ENCODE data around the gene DLG3. TPM values are rescaled to one million over a fixed set of nuclear protein-coding genes. Genes with fewer than 3 reads are reported as not detected.
A peak's percentile ranks its signal among the peaks of the same experiment; 100 is the strongest.

The DLG3 gene
- polyA plus RNA-seq, 4 donors, result 22.2 to 40.0 (median 32.3) TPM

- Histone ChIP-seq H3K27ac (ENCODE audit: low read depth in 1 of 3, low read length in 2 of 3) (peak overlapping the region; percentile 95 to 98 (median 97)), H3K4me1 (ENCODE audit: control insufficient read depth in 3 of 3, insufficient read depth in 2 of 3, low read depth in 1 of 3, low read length in 2 of 3) (peaks cover 0 to 27% (median 0%) of the 10 kb centered on the region in 3 donors), H3K27me3 (ENCODE audit: control insufficient read depth in 3 of 3, insufficient read depth in 3 of 3, low read length in 3 of 3) (no peaks in the 10 kb centered on the region), H3K36me3 (ENCODE audit: control insufficient read depth in 3 of 3, insufficient read depth in 2 of 3, low read depth in 1 of 3, low read length in 3 of 3) (peaks cover 0 to 3% (median 0%) of the 10 kb centered on the region in 3 donors), H3K9me3 (ENCODE audit: control insufficient read depth in 2 of 2, insufficient read depth in 1 of 2, low read depth in 1 of 2, low read length in 1 of 2) (no peaks in the 10 kb centered on the region), H3K4me3 (ENCODE audit: low read depth in 1 of 3, low read length in 3 of 3) (peak overlapping the region; percentile 50 to 86 (median 66))
- peak; percentile 59 to 73 for DNase-seq
- FAIRE-seq, result no peak
- WGBS, 3 donors, result 4 to 29% (median 13%) methylated on average over 29 to 32 of the region's 32 CpGs
These were observed 10.9 kb downstream of the DLG3 start for GRCh38 chrX:70455366-70456202.

GRCh38 chrX:70456256-70456655 lies 11.6 kb downstream of the DLG3 start:
- no peaks in the 10 kb centered on the region for H3K27me3 ChIP-seq (ENCODE audit: control insufficient read depth in 3 of 3, insufficient read depth in 3 of 3, low read length in 3 of 3)
- DNase-seq (no peak), FAIRE-seq (no peak)
- WGBS, 3 donors, result 9 to 30% (median 13%) methylated on average over 2 of the region's 2 CpGs
- peak overlapping the region in 2 of 3 donors; percentile 66 to 86 for H3K4me3 ChIP-seq (ENCODE audit: low read depth in 1 of 3, low read length in 3 of 3)
- no peaks in the 10 kb centered on the region for H3K9me3 ChIP-seq (ENCODE audit: control insufficient read depth in 2 of 2, insufficient read depth in 1 of 2, low read depth in 1 of 2, low read length in 1 of 2)
- peak overlapping the region; percentile 95 to 98 (median 97) for H3K27ac ChIP-seq (ENCODE audit: low read depth in 1 of 3, low read length in 2 of 3)
- peaks cover 0 to 27% (median 0%) of the 10 kb centered on the region in 3 donors for H3K4me1 ChIP-seq (ENCODE audit: control insufficient read depth in 3 of 3, insufficient read depth in 2 of 3, low read depth in 1 of 3, low read length in 2 of 3)
- H3K36me3 ChIP-seq (ENCODE audit: control insufficient read depth in 3 of 3, insufficient read depth in 2 of 3, low read depth in 1 of 3, low read length in 3 of 3), result peaks cover 0 to 3% (median 0%) of the 10 kb centered on the region in 3 donors

GRCh38 chrX:70461026-70461425 lies 16.4 kb downstream of the DLG3 start:
- H3K9me3 ChIP-seq (ENCODE audit: control insufficient read depth in 2 of 2, insufficient read depth in 1 of 2, low read depth in 1 of 2, low read length in 1 of 2), result no peaks in the 10 kb centered on the region
- FAIRE-seq (no peak), DNase-seq (no peak)
- no peak overlapping the region for H3K4me3 ChIP-seq (ENCODE audit: low read depth in 1 of 3, low read length in 3 of 3)
- no peaks in the 10 kb centered on the region for H3K27me3 ChIP-seq (ENCODE audit: control insufficient read depth in 3 of 3, insufficient read depth in 3 of 3, low read length in 3 of 3)
- H3K36me3 ChIP-seq (ENCODE audit: control insufficient read depth in 3 of 3, insufficient read depth in 2 of 3, low read depth in 1 of 3, low read length in 3 of 3), result peaks cover 0 to 7% (median 0%) of the 10 kb centered on the region in 3 donors
- H3K27ac ChIP-seq (ENCODE audit: low read depth in 1 of 3, low read length in 2 of 3), result no peak overlapping the region
- peaks cover 0 to 4% (median 0%) of the 10 kb centered on the region in 3 donors for H3K4me1 ChIP-seq (ENCODE audit: control insufficient read depth in 3 of 3, insufficient read depth in 2 of 3, low read depth in 1 of 3, low read length in 2 of 3)
- 83 to 96% (median 93%) methylated on average over 2 of the region's 2 CpGs for WGBS, 3 donors

- FAIRE-seq (no peak), DNase-seq (no peak)
- Histone ChIP-seq H3K9me3 (ENCODE audit: control insufficient read depth in 2 of 2, insufficient read depth in 1 of 2, low read depth in 1 of 2, low read length in 1 of 2) (no peaks in the 10 kb centered on the region), H3K36me3 (ENCODE audit: control insufficient read depth in 3 of 3, insufficient read depth in 2 of 3, low read depth in 1 of 3, low read length in 3 of 3) (peaks cover 0 to 7% (median 0%) of the 10 kb centered on the region in 3 donors), H3K4me3 (ENCODE audit: low read depth in 1 of 3, low read length in 3 of 3) (no peak overlapping the region), H3K27me3 (ENCODE audit: control insufficient read depth in 3 of 3, insufficient read depth in 3 of 3, low read length in 3 of 3) (no peaks in the 10 kb centered on the region), H3K27ac (ENCODE audit: low read depth in 1 of 3, low read length in 2 of 3) (peak overlapping the region in 1 of 3 donors; percentile 20), H3K4me1 (ENCODE audit: control insufficient read depth in 3 of 3, insufficient read depth in 2 of 3, low read depth in 1 of 3, low read length in 2 of 3) (no peaks in the 10 kb centered on the region)
These were observed 19.4 kb downstream of the DLG3 start for GRCh38 chrX:70464051-70464450.

- no peak overlapping the region for H3K4me3 ChIP-seq (ENCODE audit: low read depth in 1 of 3, low read length in 3 of 3)
- DNase-seq (no peak), FAIRE-seq (no peak)
- H3K27me3 ChIP-seq (ENCODE audit: control insufficient read depth in 3 of 3, insufficient read depth in 3 of 3, low read length in 3 of 3), result no peaks in the 10 kb centered on the region
- H3K36me3 ChIP-seq (ENCODE audit: control insufficient read depth in 3 of 3, insufficient read depth in 2 of 3, low read depth in 1 of 3, low read length in 3 of 3), result peaks cover 0 to 4% (median 0%) of the 10 kb centered on the region in 3 donors
- H3K4me1 ChIP-seq (ENCODE audit: control insufficient read depth in 3 of 3, insufficient read depth in 2 of 3, low read depth in 1 of 3, low read length in 2 of 3), result no peaks in the 10 kb centered on the region
- no peaks in the 10 kb centered on the region for H3K9me3 ChIP-seq (ENCODE audit: control insufficient read depth in 2 of 2, insufficient read depth in 1 of 2, low read depth in 1 of 2, low read length in 1 of 2)
- H3K27ac ChIP-seq (ENCODE audit: low read depth in 1 of 3, low read length in 2 of 3), result no peak overlapping the region
These were observed 22.3 kb downstream of the DLG3 start for GRCh38 chrX:70466968-70467367.

GRCh38 chrX:70468709-70469108 lies 24.1 kb downstream of the DLG3 start:
- H3K4me1 ChIP-seq (ENCODE audit: control insufficient read depth in 3 of 3, insufficient read depth in 2 of 3, low read depth in 1 of 3, low read length in 2 of 3), result no peaks in the 10 kb centered on the region
- H3K27me3 ChIP-seq (ENCODE audit: control insufficient read depth in 3 of 3, insufficient read depth in 3 of 3, low read length in 3 of 3), result no peaks in the 10 kb centered on the region
- H3K36me3 ChIP-seq (ENCODE audit: control insufficient read depth in 3 of 3, insufficient read depth in 2 of 3, low read depth in 1 of 3, low read length in 3 of 3), result peaks cover 0 to 4% (median 0%) of the 10 kb centered on the region in 3 donors
- no peak for FAIRE-seq
- no peak overlapping the region for H3K27ac ChIP-seq (ENCODE audit: low read depth in 1 of 3, low read length in 2 of 3)
- no peak overlapping the region for H3K4me3 ChIP-seq (ENCODE audit: low read depth in 1 of 3, low read length in 3 of 3)
- 75 to 100% (median 87%) methylated on average over 1 of the region's 1 CpG for WGBS, 3 donors
- no peaks in the 10 kb centered on the region for H3K9me3 ChIP-seq (ENCODE audit: control insufficient read depth in 2 of 2, insufficient read depth in 1 of 2, low read depth in 1 of 2, low read length in 1 of 2)
- DNase-seq, result no peak

- no peak overlapping the region for H3K4me3 ChIP-seq (ENCODE audit: low read depth in 1 of 3, low read length in 3 of 3)
- FAIRE-seq, result no peak
These were observed 26.2 kb downstream of the DLG3 start for GRCh38 chrX:70470850-70471289.

GRCh38 chrX:70476166-70476933 lies 31.7 kb downstream of the DLG3 start:
- DNase-seq (no peak), FAIRE-seq (no peak)
- Histone ChIP-seq H3K9me3 (ENCODE audit: control insufficient read depth in 2 of 2, insufficient read depth in 1 of 2, low read depth in 1 of 2, low read length in 1 of 2) (no peaks in the 10 kb centered on the region), H3K36me3 (ENCODE audit: control insufficient read depth in 3 of 3, insufficient read depth in 2 of 3, low read depth in 1 of 3, low read length in 3 of 3) (peaks cover 0 to 4% (median 0%) of the 10 kb centered on the region in 3 donors), H3K27ac (ENCODE audit: low read depth in 1 of 3, low read length in 2 of 3) (peak overlapping the region; percentile 89 to 93 (median 93)), H3K27me3 (ENCODE audit: control insufficient read depth in 3 of 3, insufficient read depth in 3 of 3, low read length in 3 of 3) (no peaks in the 10 kb centered on the region), H3K4me3 (ENCODE audit: low read depth in 1 of 3, low read length in 3 of 3) (no peak overlapping the region), H3K4me1 (ENCODE audit: control insufficient read depth in 3 of 3, insufficient read depth in 2 of 3, low read depth in 1 of 3, low read length in 2 of 3) (peaks cover 0 to 42% (median 9%) of the 10 kb centered on the region in 3 donors)
- WGBS, 3 donors, result 63 to 85% (median 80%) methylated on average over 5 of the region's 5 CpGs

More at GRCh38 chrX:70470850-70471289, 26.2 kb downstream of the DLG3 start:
- Histone ChIP-seq H3K27me3 (ENCODE audit: control insufficient read depth in 3 of 3, insufficient read depth in 3 of 3, low read length in 3 of 3) (no peaks in the 10 kb centered on the region), H3K9me3 (ENCODE audit: control insufficient read depth in 2 of 2, insufficient read depth in 1 of 2, low read depth in 1 of 2, low read length in 1 of 2) (no peaks in the 10 kb centered on the region), H3K36me3 (ENCODE audit: control insufficient read depth in 3 of 3, insufficient read depth in 2 of 3, low read depth in 1 of 3, low read length in 3 of 3) (no peaks in the 10 kb centered on the region), H3K4me1 (ENCODE audit: control insufficient read depth in 3 of 3, insufficient read depth in 2 of 3, low read depth in 1 of 3, low read length in 2 of 3) (peaks cover 0 to under 1% (median 0%) of the 10 kb centered on the region in 3 donors), H3K27ac (ENCODE audit: low read depth in 1 of 3, low read length in 2 of 3) (no peak overlapping the region)
- WGBS, 3 donors, result 69 to 87% (median 72%) methylated on average over 3 of the region's 3 CpGs
- no peak for DNase-seq

Measured in small intestine (tissue), 7 donors.